ENCODE measurements around the gene OCEL1.
A peak's percentile ranks its signal among the peaks of the same experiment; 100 is the strongest.

The OCEL1 gene

GRCh38 chr19:17243830-17244617 is 18.0 kb downstream of the OCEL1 start:
- peak overlapping the region; percentile 44; the same call in 1 of the 2 replicates for H3K27ac ChIP-seq (ENCODE audit: low read length)
- no peak for ATAC-seq (ENCODE audit: insufficient read depth, low read depth)
- H3K9me3 ChIP-seq (ENCODE audit: insufficient read depth, low read length, severe bottlenecking): no peaks in the 10 kb centered on the region
- peaks cover 35% of the 10 kb centered on the region for H3K4me1 ChIP-seq (ENCODE audit: insufficient read depth, low read length)
- peaks cover 8% of the 10 kb centered on the region for H4K20me1 ChIP-seq (ENCODE audit: insufficient read depth, low read length)
- H2AFZ ChIP-seq (ENCODE audit: low read depth, low read length): no peak overlapping the region
- peaks cover 9% of the 10 kb centered on the region; the same call in 1 of the 2 replicates for H3K36me3 ChIP-seq (ENCODE audit: insufficient read depth, low read length)
- DNase-seq: no peak
- H3K4me2 ChIP-seq (ENCODE audit: insufficient read depth, low read length): peak overlapping the region; percentile 98
- peak overlapping the region in 1 of 2 experiments; percentile 60; a peak in 3 of 4 replicates for H3K4me3 ChIP-seq (ENCODE audit: low read depth in 1 of 2, low read length in 2 of 2)
- H3K27me3 ChIP-seq (ENCODE audit: insufficient read depth, low read length, poor library complexity): no peaks in the 10 kb centered on the region
- H3K79me2 ChIP-seq (ENCODE audit: insufficient read depth, low read length): peaks cover 34% of the 10 kb centered on the region
- H3K9ac ChIP-seq (ENCODE audit: low read depth, low read length): peak overlapping the region; percentile 81; the same call in 1 of the 2 replicates
- TF ChIP-seq CTCF (IDR thresholded peaks at IDR 0.05; ENCODE audit: borderline replicate concordance, extremely low read depth, low read length, poor library complexity, severe bottlenecking) (no peak), EZH2 (IDR thresholded peaks at IDR 0.05; ENCODE audit: borderline replicate concordance, low read depth, low read length, severe bottlenecking) (no peak)

- Histone ChIP-seq H2AFZ (ENCODE audit: low read depth, low read length) (peak overlapping the region; percentile 62), H3K4me1 (ENCODE audit: insufficient read depth, low read length) (peaks cover 35% of the 10 kb centered on the region), H3K27me3 (ENCODE audit: insufficient read depth, low read length, poor library complexity) (no peaks in the 10 kb centered on the region), H3K4me2 (ENCODE audit: insufficient read depth, low read length) (peak overlapping the region; percentile 98), H3K4me3 (ENCODE audit: low read depth in 1 of 2, low read length in 2 of 2) (peak overlapping the region; percentile 17 to 60; a peak in 3 of 4 replicates), H4K20me1 (ENCODE audit: insufficient read depth, low read length) (peaks cover 8% of the 10 kb centered on the region), H3K9me3 (ENCODE audit: insufficient read depth, low read length, severe bottlenecking) (no peaks in the 10 kb centered on the region), H3K79me2 (ENCODE audit: insufficient read depth, low read length) (peaks cover 34% of the 10 kb centered on the region), H3K36me3 (ENCODE audit: insufficient read depth, low read length) (peaks cover 8% of the 10 kb centered on the region; the same call in 1 of the 2 replicates), H3K9ac (ENCODE audit: low read depth, low read length) (peak overlapping the region; percentile 81), H3K27ac (ENCODE audit: low read length) (peak overlapping the region; percentile 44; the same call in 1 of the 2 replicates)
- DNase-seq (no peak), ATAC-seq (ENCODE audit: insufficient read depth, low read depth) (no peak)
- TF ChIP-seq EZH2 (IDR thresholded peaks at IDR 0.05; ENCODE audit: borderline replicate concordance, low read depth, low read length, severe bottlenecking) (no peak), CTCF (IDR thresholded peaks at IDR 0.05; ENCODE audit: borderline replicate concordance, extremely low read depth, low read length, poor library complexity, severe bottlenecking) (no peak)
Measured at GRCh38 chr19:17244618-17245534, 18.9 kb downstream of the OCEL1 start.

- Histone ChIP-seq H3K4me2 (ENCODE audit: insufficient read depth, low read length) (peak within 1 kb of the TSS; percentile 98), H3K4me1 (ENCODE audit: insufficient read depth, low read length) (peaks cover 35% of the 10 kb centered on the region), H3K9me3 (ENCODE audit: insufficient read depth, low read length, severe bottlenecking) (no peaks in the 10 kb centered on the region), H3K27ac (ENCODE audit: low read length) (peak within 1 kb of the TSS; percentile 80), H3K4me3 (ENCODE audit: low read depth in 1 of 2, low read length in 2 of 2) (peak within 1 kb of the TSS; percentile 34 to 92), H3K36me3 (ENCODE audit: insufficient read depth, low read length) (peaks cover 1% of the 10 kb centered on the region; the same call in 1 of the 2 replicates), H3K9ac (ENCODE audit: low read depth, low read length) (peak within 1 kb of the TSS; percentile 81), H2AFZ (ENCODE audit: low read depth, low read length) (peak within 1 kb of the TSS; percentile 96), H3K79me2 (ENCODE audit: insufficient read depth, low read length) (peaks cover 31% of the 10 kb centered on the region), H4K20me1 (ENCODE audit: insufficient read depth, low read length) (peaks cover 8% of the 10 kb centered on the region), H3K27me3 (ENCODE audit: insufficient read depth, low read length, poor library complexity) (no peaks in the 10 kb centered on the region)
- TF ChIP-seq CTCF (IDR thresholded peaks at IDR 0.05; ENCODE audit: borderline replicate concordance, extremely low read depth, low read length, poor library complexity, severe bottlenecking): no peak
- TF ChIP-seq EZH2 (IDR thresholded peaks at IDR 0.05; ENCODE audit: borderline replicate concordance, low read depth, low read length, severe bottlenecking): no peak
- DNase-seq (no peak), ATAC-seq (ENCODE audit: insufficient read depth, low read depth) (no peak; the same call in 2 of the 3 replicates)
Measured at GRCh38 chr19:17245535-17245984, 19.5 kb downstream of the OCEL1 start, which contains the start of gene NR2F6. Gene NR2F6 (minus strand): TSS chr19:17245919. CDS start chr19:17245220, 699 bp downstream.
